Prostate gland (tissue), 2 donors: Measurements from ENCODE around the gene PERCC1. TPM values are rescaled to one million over a fixed set of nuclear protein-coding genes. Genes with fewer than 3 reads are reported as not detected.

Experiments used
- DNase-seq: peaks from one replicate; pipeline ENCODE4 v3.0.0-alpha.2; 2019; ENCODE audit warnings: low spot score
- H3K27ac ChIP-seq, 2 donors: fragments of 200-600 bp; sonication (generic); 2 replicates each; pipeline ENCODE4 v1.5.1; 2017 to 2019
- H3K27me3 ChIP-seq: fragments of 200-600 bp; sonication (generic); replicated peaks from 2 replicates; pipeline ENCODE4 v1.5.1; 2019; ENCODE audit not compliant: insufficient read depth
- H3K36me3 ChIP-seq, 2 donors: fragments of 200-600 bp; sonication (generic); 1 replicate in 1 of 2; 2 replicates in 1 of 2; pipeline versions ENCODE4 v1.5.1 to v1.8.1; 2017 to 2019
- H3K4me1 ChIP-seq: fragments of 200-600 bp; sonication (generic); replicated peaks from 2 replicates; pipeline ENCODE4 v1.5.1; 2019
- H3K4me3 ChIP-seq, 2 donors: fragments of 200-600 bp; sonication (generic); 2 replicates each; pipeline ENCODE4 v1.5.1; 2017 to 2019
- H3K9me3 ChIP-seq: fragments of 200-600 bp; sonication (generic); 2 replicates; pipeline ENCODE4 v1.5.1; 2017
- POLR2A ChIP-seq: fragments of 450-650 bp; IDR thresholded peaks from one replicate; pipeline ENCODE4 v1.6.1; 2016; ENCODE audit warnings: antibody characterized with exemption, mild to moderate bottlenecking
- POLR2AphosphoS5 ChIP-seq: sonication (generic); formaldehyde crosslinking; IDR thresholded peaks from one replicate; pipeline ENCODE4 v1.6.1; 2017; ENCODE audit warnings: antibody characterized with exemption
- WGBS: methylation state at CpG from one replicate; pipeline ENCODE4 v1.1.5; 2018; 5-methylcytosine and 5-hydroxymethylcytosine counted together
- intact Hi-C: fragments of 100-400 bp; cut with DNase I; formaldehyde crosslinking; loops from one replicate; pipeline ENCODE4 v1.14.2; 2022
- total RNA-seq, 2 donors: library from RNA; depleted of rRNA; stranded (reverse); fragments of >200 nt; gene quantifications; one replicate each; pipeline ENCODE4 v1.1.0, GENCODE V29; 2016
- TF ChIP-seq, protein P1 (sequence below), 4 experiments: fragments of 200-600 bp in 2 of 4; fragments of 450-650 bp in 2 of 4; sonication (generic) in 2 of 4; IDR thresholded peaks; 1 replicate in 3 of 4; 2 replicates in 1 of 4; pipeline ENCODE4 v1.5.1; 2016 to 2019; ENCODE audit warnings: antibody characterized with exemption in 4 of 4, mild to moderate bottlenecking in 2 of 4, moderate library complexity in 2 of 4

PERCC1 gene
- total RNA-seq, 2 donors from 2014 or later: 26.0 to 45.2 TPM

DNA sequence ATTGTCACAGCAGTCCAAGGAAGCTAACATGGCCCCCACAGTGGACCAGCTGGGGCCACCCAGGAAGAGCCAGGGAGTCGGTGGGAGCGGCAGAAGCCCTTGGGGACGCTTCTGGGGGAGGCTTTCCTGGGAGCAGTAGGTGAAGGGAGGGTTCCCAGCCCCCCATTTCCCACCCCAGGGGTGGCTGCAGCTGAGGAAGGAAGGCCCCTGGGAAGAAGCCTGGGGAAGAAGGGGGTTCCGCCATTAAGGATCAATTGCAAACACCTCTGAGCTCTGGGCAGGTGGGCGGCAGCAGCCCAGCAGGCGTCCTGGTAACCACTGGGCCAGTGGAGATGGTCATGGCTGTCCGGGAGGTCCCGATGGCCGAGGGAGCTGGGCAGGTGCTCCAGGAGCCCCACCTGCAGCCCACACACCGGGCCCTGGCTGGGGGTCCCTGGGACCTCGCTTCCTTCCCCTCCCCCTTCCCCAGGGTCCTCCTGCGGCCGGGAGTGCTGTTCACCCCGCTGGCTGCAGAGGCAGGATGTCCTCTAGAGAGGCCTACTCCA, 592 bp upstream of the PERCC1 start:
- no peaks in the 10 kb centered on the region for H3K9me3 ChIP-seq
- intact Hi-C loops: no loop called here
- TF ChIP-seq POLR2AphosphoS5 (no peak), POLR2A (no peak)
- TF ChIP-seq, protein P1, sequence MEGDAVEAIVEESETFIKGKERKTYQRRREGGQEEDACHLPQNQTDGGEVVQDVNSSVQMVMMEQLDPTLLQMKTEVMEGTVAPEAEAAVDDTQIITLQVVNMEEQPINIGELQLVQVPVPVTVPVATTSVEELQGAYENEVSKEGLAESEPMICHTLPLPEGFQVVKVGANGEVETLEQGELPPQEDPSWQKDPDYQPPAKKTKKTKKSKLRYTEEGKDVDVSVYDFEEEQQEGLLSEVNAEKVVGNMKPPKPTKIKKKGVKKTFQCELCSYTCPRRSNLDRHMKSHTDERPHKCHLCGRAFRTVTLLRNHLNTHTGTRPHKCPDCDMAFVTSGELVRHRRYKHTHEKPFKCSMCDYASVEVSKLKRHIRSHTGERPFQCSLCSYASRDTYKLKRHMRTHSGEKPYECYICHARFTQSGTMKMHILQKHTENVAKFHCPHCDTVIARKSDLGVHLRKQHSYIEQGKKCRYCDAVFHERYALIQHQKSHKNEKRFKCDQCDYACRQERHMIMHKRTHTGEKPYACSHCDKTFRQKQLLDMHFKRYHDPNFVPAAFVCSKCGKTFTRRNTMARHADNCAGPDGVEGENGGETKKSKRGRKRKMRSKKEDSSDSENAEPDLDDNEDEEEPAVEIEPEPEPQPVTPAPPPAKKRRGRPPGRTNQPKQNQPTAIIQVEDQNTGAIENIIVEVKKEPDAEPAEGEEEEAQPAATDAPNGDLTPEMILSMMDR (IDR thresholded peaks at IDR 0.05): no peak
- no peak overlapping the region for H3K4me3 ChIP-seq
- H3K36me3 ChIP-seq: no peaks in the 10 kb centered on the region
- no peaks in the 10 kb centered on the region for H3K27me3 ChIP-seq
- 64% methylated on average over 14 of the region's 14 CpGs for WGBS
- H3K4me1 ChIP-seq: peaks cover 7% of the 10 kb centered on the region
- DNase-seq: no peak
- peak overlapping the region; percentile 68 to 71 for H3K27ac ChIP-seq

DNA sequence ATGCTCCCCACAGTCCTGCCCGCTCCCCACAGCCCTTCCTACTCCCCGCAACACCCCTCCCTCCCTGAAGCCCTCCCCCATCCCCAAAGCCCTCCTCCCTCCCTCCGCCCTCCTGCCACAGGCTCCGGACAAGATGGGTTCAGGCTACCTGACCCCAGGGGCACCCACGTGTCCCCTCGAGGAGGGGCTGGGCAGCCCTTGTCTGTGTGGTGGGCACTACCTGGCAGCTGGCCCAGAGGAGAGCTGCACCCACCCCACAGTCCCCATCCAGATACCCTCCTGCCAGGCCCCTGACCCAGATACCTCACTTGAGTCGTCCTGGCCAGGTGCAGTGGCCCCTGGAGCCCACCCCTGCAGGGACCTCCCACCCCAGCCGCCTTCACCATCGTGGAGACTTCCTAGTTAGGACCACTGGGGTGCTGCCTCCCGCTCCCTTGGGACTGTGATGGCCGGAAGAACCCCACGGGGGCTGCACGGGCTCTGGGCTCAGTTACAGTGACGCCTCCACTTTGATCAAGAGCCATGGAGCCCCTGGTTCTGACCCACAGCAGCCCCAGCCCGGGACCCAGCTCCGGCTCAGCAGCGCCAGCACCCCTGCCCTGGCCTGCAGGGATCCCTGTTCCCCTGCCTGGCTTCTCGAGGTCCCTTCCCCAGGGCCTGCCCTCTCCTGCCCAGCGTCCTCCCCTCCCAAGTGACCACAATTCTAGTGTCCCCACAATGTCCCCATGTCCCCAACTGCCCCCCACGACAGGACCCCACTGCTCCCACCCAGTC, 806 bp downstream of the PERCC1 start:
- TF ChIP-seq, protein P1 (IDR thresholded peaks at IDR 0.05): no peak
- no peak for TF ChIP-seq POLR2A
- TF ChIP-seq POLR2AphosphoS5: no peak
- Histone ChIP-seq H3K27ac (peak overlapping the region; percentile 68 to 71), H3K4me1 (peaks cover 7% of the 10 kb centered on the region), H3K4me3 (peak overlapping the region; percentile 35 to 37), H3K27me3 (no peaks in the 10 kb centered on the region), H3K36me3 (no peaks in the 10 kb centered on the region), H3K9me3 (no peaks in the 10 kb centered on the region)
- DNase-seq: no peak
- 84% methylated on average over 20 of the region's 20 CpGs for WGBS
- intact Hi-C loops: no loop called here

DNA sequence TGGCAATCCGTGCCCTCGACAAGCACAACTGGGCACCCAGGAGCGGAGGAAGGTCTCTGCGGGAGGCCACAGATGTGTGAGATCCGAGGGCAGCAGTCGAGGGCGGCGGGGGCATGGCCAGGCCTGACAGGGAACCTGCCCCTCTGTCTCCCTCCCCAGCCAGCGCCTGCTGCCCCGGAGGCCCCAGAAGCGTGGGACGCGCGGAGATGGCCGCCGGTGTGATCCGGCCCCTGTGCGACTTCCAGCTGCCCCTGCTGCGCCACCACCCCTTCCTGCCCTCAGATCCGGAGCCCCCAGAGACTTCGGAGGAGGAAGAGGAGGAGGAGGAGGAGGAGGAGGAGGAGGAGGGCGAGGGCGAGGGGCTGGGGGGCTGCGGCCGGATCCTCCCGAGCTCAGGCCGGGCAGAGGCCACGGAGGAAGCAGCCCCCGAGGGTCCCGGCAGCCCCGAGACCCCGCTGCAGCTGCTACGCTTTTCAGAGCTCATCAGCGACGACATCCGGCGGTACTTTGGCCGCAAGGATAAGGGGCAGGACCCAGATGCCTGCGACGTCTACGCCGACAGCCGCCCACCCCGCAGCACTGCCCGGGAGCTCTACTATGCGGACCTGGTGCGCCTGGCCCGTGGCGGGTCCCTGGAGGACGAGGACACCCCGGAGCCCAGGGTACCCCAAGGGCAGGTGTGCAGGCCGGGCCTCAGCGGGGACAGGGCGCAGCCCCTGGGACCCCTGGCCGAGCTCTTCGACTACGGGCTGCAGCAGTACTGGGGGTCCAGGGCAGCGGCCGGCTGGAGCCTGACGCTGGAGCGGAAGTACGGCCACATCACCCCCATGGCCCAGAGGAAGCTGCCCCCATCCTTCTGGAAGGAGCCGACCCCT, 1.7 kb downstream of the PERCC1 start:
- Histone ChIP-seq H3K4me1 (peaks cover 7% of the 10 kb centered on the region), H3K27ac (peak overlapping the region in 1 of 2 donors; percentile 68), H3K9me3 (no peaks in the 10 kb centered on the region), H3K27me3 (no peaks in the 10 kb centered on the region), H3K4me3 (peak overlapping the region in 1 of 2 donors; percentile 37), H3K36me3 (no peaks in the 10 kb centered on the region)
- TF ChIP-seq, protein P1 (IDR thresholded peaks at IDR 0.05): no peak
- no peak for TF ChIP-seq POLR2A
- no peak for TF ChIP-seq POLR2AphosphoS5
- intact Hi-C loops: no loop called here
- 92% methylated on average over 44 of the region's 63 CpGs for WGBS
- DNase-seq: no peak

DNA sequence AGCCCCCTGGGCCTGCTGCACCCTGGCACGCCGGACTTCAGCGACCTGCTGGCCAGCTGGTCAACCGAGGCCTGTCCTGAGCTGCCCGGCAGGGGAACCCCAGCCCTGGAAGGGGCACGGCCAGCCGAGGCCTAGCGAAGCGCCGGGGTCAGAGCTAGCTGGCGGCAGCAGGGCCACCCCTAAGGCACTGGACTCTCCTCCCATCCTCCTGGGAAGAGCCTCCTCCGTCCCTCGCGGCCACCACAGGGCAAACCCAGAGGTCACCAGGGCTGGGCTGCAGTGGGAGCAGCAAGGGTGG, 2.3 kb downstream of the PERCC1 start:
- no peak overlapping the region for H3K4me3 ChIP-seq
- TF ChIP-seq, protein P1 (IDR thresholded peaks at IDR 0.05): no peak
- TF ChIP-seq POLR2A: no peak
- TF ChIP-seq POLR2AphosphoS5: no peak

More for the DNA sequence above, 2.3 kb downstream of the PERCC1 start:
- Histone ChIP-seq H3K27me3 (no peaks in the 10 kb centered on the region), H3K9me3 (no peaks in the 10 kb centered on the region), H3K4me1 (peaks cover 7% of the 10 kb centered on the region), H3K27ac (no peak overlapping the region), H3K36me3 (no peaks in the 10 kb centered on the region)
- intact Hi-C loops: no loop called here
- WGBS: 88% methylated on average over 13 of the region's 14 CpGs
- no peak for DNase-seq
